Liver (tissue), 9 donors: ENCODE results near the gene POMGNT1. TPM values are rescaled to one million over a fixed set of nuclear protein-coding genes. Genes with fewer than 3 reads are reported as not detected.
A peak's percentile ranks its signal among the peaks of the same experiment; 100 is the strongest.

Experiments
- DNase-seq: peaks from one replicate; pipeline ENCODE4 v3.0.0-alpha.2; 2017; ENCODE audit warnings: low spot score
- H3K27ac ChIP-seq, 2 donors: one replicate each; pipeline ENCODE4 v1.7.0; 2013; ENCODE audit warnings: inconsistent platforms in 2 of 2, low read length in 2 of 2, control low read depth in 1 of 2, low read depth in 1 of 2, mild to moderate bottlenecking in 1 of 2
- H3K27me3 ChIP-seq, 4 donors: one replicate each; pipeline versions ENCODE4 v1.6.1 to v1.7.0; 2013; ENCODE audit warnings: low read length in 3 of 4, inconsistent platforms in 1 of 4, mild to moderate bottlenecking in 1 of 4, moderate library complexity in 1 of 4; ENCODE audit not compliant: control insufficient read depth in 4 of 4, insufficient read depth in 4 of 4
- H3K36me3 ChIP-seq, 4 donors: one replicate each; pipeline versions ENCODE4 v1.6.1 to v1.7.0; 2013; ENCODE audit warnings: low read length in 3 of 4, mild to moderate bottlenecking in 3 of 4, low read depth in 1 of 4, moderate library complexity in 1 of 4; ENCODE audit not compliant: control insufficient read depth in 4 of 4, insufficient read depth in 3 of 4
- H3K4me1 ChIP-seq, 4 donors: one replicate each; pipeline versions ENCODE4 v1.6.1 to v1.7.0; 2013; ENCODE audit warnings: low read length in 3 of 4, mild to moderate bottlenecking in 3 of 4, moderate library complexity in 1 of 4; ENCODE audit not compliant: control insufficient read depth in 4 of 4, insufficient read depth in 4 of 4
- H3K4me3 ChIP-seq, 3 donors: one replicate each; pipeline versions ENCODE4 v1.6.1 to v1.7.0; 2013; ENCODE audit warnings: low read length in 3 of 3, control low read depth in 1 of 3, low read depth in 1 of 3, mild to moderate bottlenecking in 1 of 3
- H3K9ac ChIP-seq, 2 donors: one replicate each; pipeline ENCODE4 v1.7.0; 2013; ENCODE audit warnings: low read length in 2 of 2, mild to moderate bottlenecking in 2 of 2, moderate library complexity in 2 of 2, control low read depth in 1 of 2, low read depth in 1 of 2
- H3K9me3 ChIP-seq, 4 donors: one replicate each; pipeline versions ENCODE4 v1.6.1 to v1.7.0; 2013; ENCODE audit warnings: low read length in 3 of 4; ENCODE audit not compliant: control insufficient read depth in 4 of 4
- ATF3 ChIP-seq: IDR thresholded peaks from 2 replicates; pipeline ENCODE4 v1.6.1; 2016; ENCODE audit warnings: antibody characterized with exemption
- CTCF ChIP-seq: fragments of 150-350 bp; IDR thresholded peaks from 2 replicates; pipeline ENCODE4 v1.5.1; 2017; ENCODE audit warnings: improper control_type of control experiment, low read depth, low read length; ENCODE audit not compliant: missing input control
- EGR1 ChIP-seq, 2 donors: IDR thresholded peaks; 2 replicates each; pipeline ENCODE4 v1.6.1; 2016 to 2018; ENCODE audit warnings: antibody characterized with exemption in 2 of 2, low read depth in 2 of 2
- FOXA1 ChIP-seq: IDR thresholded peaks from 2 replicates; pipeline ENCODE4 v1.6.1; 2016; ENCODE audit warnings: antibody characterized with exemption
- FOXA2 ChIP-seq: IDR thresholded peaks from 2 replicates; pipeline ENCODE4 v1.6.1; 2016; ENCODE audit warnings: antibody characterized with exemption
- GABPA ChIP-seq, 2 donors: IDR thresholded peaks in 1 of 2; conservative IDR thresholded peaks in 1 of 2; 2 replicates each; pipeline ENCODE4 v1.6.1; 2016; ENCODE audit warnings: antibody characterized with exemption in 2 of 2, mild to moderate bottlenecking in 1 of 2, moderate library complexity in 1 of 2
- HNF4A ChIP-seq, 2 donors: conservative IDR thresholded peaks; 2 replicates each; pipeline ENCODE4 v1.6.1; 2016; ENCODE audit warnings: antibody characterized with exemption in 2 of 2, mild to moderate bottlenecking in 2 of 2
- HNF4G ChIP-seq: IDR thresholded peaks from 2 replicates; pipeline ENCODE4 v1.6.1; 2016; ENCODE audit warnings: antibody characterized with exemption
- JUND ChIP-seq, 2 donors: IDR thresholded peaks; 2 replicates each; pipeline ENCODE4 v1.6.1; 2016; ENCODE audit warnings: antibody characterized with exemption in 2 of 2
- MAX ChIP-seq: IDR thresholded peaks from 2 replicates; pipeline ENCODE4 v1.6.1; 2016; ENCODE audit warnings: antibody characterized with exemption
- NR2F2 ChIP-seq: IDR thresholded peaks from 2 replicates; pipeline ENCODE4 v1.6.1; 2016; ENCODE audit warnings: antibody characterized with exemption
- RAD21 ChIP-seq, 2 donors: IDR thresholded peaks; 2 replicates each; pipeline ENCODE4 v1.6.1; 2016; ENCODE audit warnings: antibody characterized with exemption in 2 of 2, mild to moderate bottlenecking in 2 of 2
- REST ChIP-seq: IDR thresholded peaks from 2 replicates; pipeline ENCODE4 v1.6.1; 2016; ENCODE audit warnings: antibody characterized with exemption, mild to moderate bottlenecking
- RXRA ChIP-seq, 2 donors: IDR thresholded peaks; 2 replicates each; pipeline ENCODE4 v1.6.1; 2017 to 2018; ENCODE audit warnings: antibody characterized with exemption in 2 of 2, mild to moderate bottlenecking in 1 of 2
- SP1 ChIP-seq: IDR thresholded peaks from 2 replicates; pipeline ENCODE4 v1.6.1; 2018; ENCODE audit warnings: antibody characterized with exemption, mild to moderate bottlenecking
- TAF1 ChIP-seq: conservative IDR thresholded peaks from 2 replicates; pipeline ENCODE4 v1.6.1; 2016; ENCODE audit warnings: antibody characterized with exemption, mild to moderate bottlenecking
- YY1 ChIP-seq: IDR thresholded peaks from 2 replicates; pipeline ENCODE4 v1.6.1; 2016; ENCODE audit warnings: antibody characterized with exemption, mild to moderate bottlenecking
- ZBTB33 ChIP-seq: IDR thresholded peaks from 2 replicates; pipeline ENCODE4 v1.6.1; 2016; ENCODE audit warnings: antibody characterized with exemption
- WGBS: extraction: QIAGEN DNeasy Blood & Tissue Kit; methylation state at CpG from one replicate; pipeline ENCODE4 v1.1.7; 2013; 5-methylcytosine and 5-hydroxymethylcytosine counted together
- polyA plus RNA-seq, 2 donors: library from polyadenylated mRNA; stranded (reverse) in 1 of 2; unstranded in 1 of 2; fragments of 200-250 nt in 1 of 2; fragments of >200 nt in 1 of 2; fragmentation: Nextera tagmentation in 1 of 2; extraction: Ambion mirVana in 1 of 2; gene quantifications; one replicate each; pipeline versions ENCODE4 v1.2.1 to v1.2.3, GENCODE V29; 2013 to 2015
- total RNA-seq, 2 donors: library from RNA; depleted of rRNA; stranded (reverse); fragments of >200 nt; gene quantifications; one replicate each; pipeline ENCODE4 v1.2.3, GENCODE V29; 2014
- donor health status: healthy.
- donor health status: healthy.
- donor health status: healthy.
- donor health status: healthy.
- donor health status: healthy.

The POMGNT1 gene
- total and polyA plus RNA-seq, 4 donors: 10.3 to 32.0 (median 31.0) TPM

GRCh38 chr1:46179138-46180081 is 18.8 kb downstream of the POMGNT1 start:
- no peak overlapping the region for H3K27ac ChIP-seq
- WGBS: 13% methylated on average over 10 of the region's 10 CpGs
- H3K27me3 ChIP-seq: no peaks in the 10 kb centered on the region
- no peaks in the 10 kb centered on the region for H3K9me3 ChIP-seq
- H3K9ac ChIP-seq: no peak overlapping the region
- DNase-seq: peak; percentile 71
- TF ChIP-seq EGR1 (IDR thresholded peaks at IDR 0.05; ENCODE audit: low read depth in 2 of 2) (no peak), RXRA (IDR thresholded peaks at IDR 0.05) (peak in 1 of 2 donors; percentile 15), TAF1 (no peak), FOXA2 (peak; percentile 31), REST (no peak), NR2F2 (peak; percentile 49), JUND (IDR thresholded peaks at IDR 0.05) (no peak), YY1 (peak; percentile 33), HNF4A (conservative IDR thresholded peaks at IDR 0.05) (peak in 1 of 2 donors; percentile 30), GABPA (IDR thresholded peaks at IDR 0.05 in 1 of 2, conservative IDR thresholded peaks at IDR 0.05 in 1 of 2) (no peak), CTCF (peak; percentile 91), ATF3 (no peak), FOXA1 (no peak), RAD21 (IDR thresholded peaks at IDR 0.05) (peak; percentile 98)
- no peaks in the 10 kb centered on the region for H3K36me3 ChIP-seq
- no peak overlapping the region for H3K4me3 ChIP-seq
- peaks cover 2 to 23% (median 16%) of the 10 kb centered on the region in 4 donors for H3K4me1 ChIP-seq

GRCh38 chr1:46176211-46176865 is 21.9 kb downstream of the POMGNT1 start, which contains the start of gene P3R3URF:
TSS of gene P3R3URF (minus strand) at chr1:46176488. CDS start at chr1:46176471, 17 bp downstream.
- no peaks in the 10 kb centered on the region for H3K9me3 ChIP-seq
- no peak within 1 kb of the TSS for H3K9ac ChIP-seq
- TF ChIP-seq RXRA (IDR thresholded peaks at IDR 0.05) (no peak), ZBTB33 (no peak), HNF4G (no peak), MAX (no peak), RAD21 (IDR thresholded peaks at IDR 0.05) (no peak), YY1 (no peak), CTCF (no peak), SP1 (no peak), TAF1 (no peak), GABPA (IDR thresholded peaks at IDR 0.05 in 1 of 2, conservative IDR thresholded peaks at IDR 0.05 in 1 of 2) (no peak), JUND (IDR thresholded peaks at IDR 0.05) (no peak), NR2F2 (no peak)
- H3K27me3 ChIP-seq: no peaks in the 10 kb centered on the region
- no peak for DNase-seq
- no peak within 1 kb of the TSS for H3K27ac ChIP-seq
- H3K4me3 ChIP-seq: no peak within 1 kb of the TSS
- H3K36me3 ChIP-seq: no peaks in the 10 kb centered on the region
- 91% methylated on average over 13 of the region's 13 CpGs for WGBS
- peaks cover 0 to 7% (median 3%) of the 10 kb centered on the region in 4 donors for H3K4me1 ChIP-seq
